ENCODE measurements around the gene EXD3. TPM values are rescaled to one million over a fixed set of nuclear protein-coding genes. Genes with fewer than 3 reads are reported as not detected.

Gene EXD3
- total and polyA plus RNA-seq, 9 donors = 7.4 to 19.0 (median 11.6) TPM

GRCh38 chr9:137278721-137279711, 143.9 kb downstream of the EXD3 start:
- no peaks in the 10 kb centered on the region for H3K9me3 ChIP-seq (replicated peaks; ENCODE audit: control insufficient read depth, low read depth, low read length)
- no peak overlapping the region for H3K4me3 ChIP-seq (ENCODE audit: low read length)
- H3K36me3 ChIP-seq (ENCODE audit: control insufficient read depth, insufficient read depth, low read length) = no peaks in the 10 kb centered on the region
- peaks cover 51% of the 10 kb centered on the region for H3K27me3 ChIP-seq (ENCODE audit: control insufficient read depth, insufficient read depth, low read length)
- WGBS (ENCODE audit: insufficient coverage) = 48% methylated on average over 132 of the region's 139 CpGs
- no peak overlapping the region for H3K27ac ChIP-seq (ENCODE audit: low read length)
- peaks cover 58% of the 10 kb centered on the region for H3K4me1 ChIP-seq (ENCODE audit: control insufficient read depth, insufficient read depth, low read length)
- DNase-seq = no peak

GRCh38 chr9:137278061-137278701, 144.8 kb downstream of the EXD3 start:
- WGBS (ENCODE audit: insufficient coverage) = 5% methylated on average over 43 of the region's 54 CpGs
- Histone ChIP-seq H3K9me3 (replicated peaks; ENCODE audit: control insufficient read depth, low read depth, low read length) (no peaks in the 10 kb centered on the region), H3K27me3 (ENCODE audit: control insufficient read depth, insufficient read depth, low read length) (peaks cover 48% of the 10 kb centered on the region), H3K27ac (ENCODE audit: low read length) (peak overlapping the region; percentile 94), H3K4me1 (ENCODE audit: control insufficient read depth, insufficient read depth, low read length) (peaks cover 62% of the 10 kb centered on the region), H3K4me3 (ENCODE audit: low read length) (peak overlapping the region; percentile 33), H3K36me3 (ENCODE audit: control insufficient read depth, insufficient read depth, low read length) (peaks cover 4% of the 10 kb centered on the region)
- DNase-seq = peak; percentile 30

GRCh38 chr9:137277329-137278041, 145.5 kb downstream of the EXD3 start, which contains the start of gene TOR4A:
TOR4A (plus strand) TSS chr9:137277726; CDS start chr9:137278690, 964 bp downstream.
- DNase-seq = peak; percentile 86
- peaks cover 48% of the 10 kb centered on the region for H3K27me3 ChIP-seq (ENCODE audit: control insufficient read depth, insufficient read depth, low read length)
- WGBS (ENCODE audit: insufficient coverage) = 4% methylated on average over 17 of the region's 25 CpGs
- H3K4me1 ChIP-seq (ENCODE audit: control insufficient read depth, insufficient read depth, low read length) = peaks cover 58% of the 10 kb centered on the region
- peak within 1 kb of the TSS; percentile 94 for H3K27ac ChIP-seq (ENCODE audit: low read length)
- peaks cover 11% of the 10 kb centered on the region for H3K36me3 ChIP-seq (ENCODE audit: control insufficient read depth, insufficient read depth, low read length)
- no peaks in the 10 kb centered on the region for H3K9me3 ChIP-seq (replicated peaks; ENCODE audit: control insufficient read depth, low read depth, low read length)
- peak within 1 kb of the TSS; percentile 33 for H3K4me3 ChIP-seq (ENCODE audit: low read length)

- H3K9me3 ChIP-seq (replicated peaks; ENCODE audit: control insufficient read depth, low read depth, low read length) = no peaks in the 10 kb centered on the region
- peak overlapping the region; percentile 33 for H3K4me3 ChIP-seq (ENCODE audit: low read length)
- peak; percentile 95 for DNase-seq
- H3K27ac ChIP-seq (ENCODE audit: low read length) = peak overlapping the region; percentile 94
- H3K27me3 ChIP-seq (ENCODE audit: control insufficient read depth, insufficient read depth, low read length) = peaks cover 45% of the 10 kb centered on the region
- WGBS (ENCODE audit: insufficient coverage) = 26% methylated on average over 15 of the region's 30 CpGs
- peaks cover 52% of the 10 kb centered on the region for H3K4me1 ChIP-seq (ENCODE audit: control insufficient read depth, insufficient read depth, low read length)
- peaks cover 19% of the 10 kb centered on the region for H3K36me3 ChIP-seq (ENCODE audit: control insufficient read depth, insufficient read depth, low read length)
Measured at GRCh38 chr9:137276473-137277328, 146.3 kb downstream of the EXD3 start.

- Histone ChIP-seq H3K27me3 (ENCODE audit: control insufficient read depth, insufficient read depth, low read length) (peaks cover 40% of the 10 kb centered on the region), H3K27ac (ENCODE audit: low read length) (peak overlapping the region; percentile 94), H3K4me3 (ENCODE audit: low read length) (no peak overlapping the region), H3K4me1 (ENCODE audit: control insufficient read depth, insufficient read depth, low read length) (peaks cover 51% of the 10 kb centered on the region), H3K36me3 (ENCODE audit: control insufficient read depth, insufficient read depth, low read length) (peaks cover 24% of the 10 kb centered on the region), H3K9me3 (replicated peaks; ENCODE audit: control insufficient read depth, low read depth, low read length) (no peaks in the 10 kb centered on the region)
- 72% methylated on average over 23 of the region's 24 CpGs for WGBS (ENCODE audit: insufficient coverage)
- DNase-seq = peak; percentile 16
Measured at GRCh38 chr9:137275588-137276472, 147.1 kb downstream of the EXD3 start.

GRCh38 chr9:137275203-137275587, 147.8 kb downstream of the EXD3 start:
- peak; percentile 10 for DNase-seq
- 81% methylated on average over 10 of the region's 10 CpGs for WGBS (ENCODE audit: insufficient coverage)
- peaks cover 33% of the 10 kb centered on the region for H3K27me3 ChIP-seq (ENCODE audit: control insufficient read depth, insufficient read depth, low read length)
- H3K4me3 ChIP-seq (ENCODE audit: low read length) = no peak overlapping the region
- H3K27ac ChIP-seq (ENCODE audit: low read length) = no peak overlapping the region
- peaks cover 26% of the 10 kb centered on the region for H3K36me3 ChIP-seq (ENCODE audit: control insufficient read depth, insufficient read depth, low read length)
- H3K9me3 ChIP-seq (replicated peaks; ENCODE audit: control insufficient read depth, low read depth, low read length) = no peaks in the 10 kb centered on the region
- H3K4me1 ChIP-seq (ENCODE audit: control insufficient read depth, insufficient read depth, low read length) = peaks cover 45% of the 10 kb centered on the region

GRCh38 chr9:137273611-137274320, 149.2 kb downstream of the EXD3 start:
- 85% methylated on average over 14 of the region's 15 CpGs for WGBS (ENCODE audit: insufficient coverage)
- Histone ChIP-seq H3K9me3 (replicated peaks; ENCODE audit: control insufficient read depth, low read depth, low read length) (no peaks in the 10 kb centered on the region), H3K4me1 (ENCODE audit: control insufficient read depth, insufficient read depth, low read length) (peaks cover 46% of the 10 kb centered on the region), H3K4me3 (ENCODE audit: low read length) (no peak overlapping the region), H3K27ac (ENCODE audit: low read length) (no peak overlapping the region), H3K36me3 (ENCODE audit: control insufficient read depth, insufficient read depth, low read length) (peaks cover 39% of the 10 kb centered on the region), H3K27me3 (ENCODE audit: control insufficient read depth, insufficient read depth, low read length) (peaks cover 20% of the 10 kb centered on the region)
- peak; percentile 12 for DNase-seq

- Histone ChIP-seq H3K4me1 (ENCODE audit: control insufficient read depth, insufficient read depth, low read length) (peaks cover 48% of the 10 kb centered on the region), H3K4me3 (ENCODE audit: low read length) (no peak overlapping the region), H3K36me3 (ENCODE audit: control insufficient read depth, insufficient read depth, low read length) (peaks cover 44% of the 10 kb centered on the region), H3K27ac (ENCODE audit: low read length) (no peak overlapping the region), H3K27me3 (ENCODE audit: control insufficient read depth, insufficient read depth, low read length) (peaks cover 18% of the 10 kb centered on the region), H3K9me3 (replicated peaks; ENCODE audit: control insufficient read depth, low read depth, low read length) (no peaks in the 10 kb centered on the region)
- no peak for DNase-seq
- 73% methylated on average over 13 of the region's 13 CpGs for WGBS (ENCODE audit: insufficient coverage)
Measured at GRCh38 chr9:137273095-137273490, 149.9 kb downstream of the EXD3 start.
